ENCODE data around the gene GALNT12. TPM values are rescaled to one million over a fixed set of nuclear protein-coding genes. Genes with fewer than 3 reads are reported as not detected.

Gene GALNT12
- polyA plus RNA-seq, 3 donors, result 6.4 to 8.8 (median 8.6) TPM

GRCh38 chr9:98801561-98801960 is 5.9 kb upstream of the GALNT12 start:
- DNase-seq (ENCODE audit: low read depth in 3 of 3, low spot score in 2 of 3), result no peak

DNA sequence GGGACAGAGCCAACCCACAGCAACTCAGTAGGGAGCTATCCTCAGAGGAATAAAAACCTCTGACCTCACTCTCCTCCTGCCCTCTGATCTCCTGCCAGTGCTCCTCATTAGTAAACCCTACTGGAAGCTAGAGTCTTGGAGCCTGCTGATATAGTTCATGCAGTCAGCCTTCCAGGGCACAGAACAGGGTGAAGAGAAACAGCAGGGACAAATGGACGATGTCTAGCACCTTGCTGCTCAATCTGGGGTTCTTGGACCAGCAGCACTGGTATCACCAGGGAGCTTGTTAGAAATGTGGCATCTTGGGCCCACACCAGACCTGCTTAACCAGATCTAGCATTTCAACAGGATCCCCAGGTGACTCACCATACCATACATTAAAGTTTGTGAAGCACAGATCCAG is 5.5 kb upstream of the GALNT12 start:
- no peak for DNase-seq (ENCODE audit: low read depth in 3 of 3, low spot score in 2 of 3)

DNA sequence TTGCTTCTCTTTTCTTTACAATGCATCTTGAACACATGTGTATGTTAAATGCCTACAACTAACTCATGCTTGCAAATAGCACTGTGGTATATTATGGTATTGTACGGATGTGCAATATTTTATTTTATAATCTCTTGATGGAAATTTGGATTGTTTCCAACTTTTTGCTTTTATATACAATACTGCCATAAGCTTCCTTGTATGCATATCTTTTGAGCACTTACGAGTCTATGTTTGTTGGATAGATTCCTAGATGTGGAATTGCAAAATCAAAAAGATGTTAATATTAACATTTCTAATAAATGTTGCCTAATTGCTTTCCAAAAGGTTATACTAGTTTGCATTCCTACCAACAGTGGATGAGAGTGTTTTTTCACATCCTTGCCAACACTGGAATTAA is 3.4 kb upstream of the GALNT12 start:
- DNase-seq (ENCODE audit: low read depth in 3 of 3, low spot score in 2 of 3), result no peak

GRCh38 chr9:98805506-98806272 is 1.8 kb upstream of the GALNT12 start:
- no peak for DNase-seq (ENCODE audit: low read depth in 3 of 3, low spot score in 2 of 3)

DNA sequence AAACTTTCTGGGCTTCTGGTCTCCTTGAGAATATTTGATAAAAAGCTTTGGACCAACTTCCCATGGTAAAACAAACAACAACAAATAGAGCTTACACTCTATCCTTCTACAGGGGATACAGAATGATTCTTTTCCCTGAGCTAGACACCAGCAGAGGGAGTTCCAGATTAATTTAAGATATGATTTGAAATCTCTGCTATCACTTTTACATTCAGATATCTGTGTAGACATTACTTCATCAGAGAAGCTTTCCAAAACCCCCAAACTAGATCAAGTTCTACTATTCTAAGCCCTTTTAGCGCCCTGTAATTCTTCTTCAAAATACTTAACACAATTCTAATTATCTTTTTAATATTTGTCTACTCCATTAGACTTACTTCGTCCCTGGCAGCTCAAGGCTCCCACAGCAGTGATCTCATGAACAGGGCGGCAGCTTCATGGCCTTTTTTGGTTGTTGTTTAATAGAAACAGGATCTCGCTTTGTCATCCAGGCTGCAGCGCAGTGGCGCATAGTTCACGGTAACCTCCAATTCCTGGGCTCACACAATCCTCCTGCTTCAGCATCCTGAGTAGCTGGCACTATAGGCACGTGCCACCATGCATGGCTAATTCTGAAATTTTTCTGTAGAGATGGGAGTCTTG is 955 bp upstream of the GALNT12 start:
- DNase-seq (ENCODE audit: low read depth in 3 of 3, low spot score in 2 of 3), result no peak

- DNase-seq (ENCODE audit: low read depth in 3 of 3, low spot score in 2 of 3), result no peak
These were observed 335 bp downstream of the GALNT12 start for GRCh38 chr9:98807814-98808195.

DNA sequence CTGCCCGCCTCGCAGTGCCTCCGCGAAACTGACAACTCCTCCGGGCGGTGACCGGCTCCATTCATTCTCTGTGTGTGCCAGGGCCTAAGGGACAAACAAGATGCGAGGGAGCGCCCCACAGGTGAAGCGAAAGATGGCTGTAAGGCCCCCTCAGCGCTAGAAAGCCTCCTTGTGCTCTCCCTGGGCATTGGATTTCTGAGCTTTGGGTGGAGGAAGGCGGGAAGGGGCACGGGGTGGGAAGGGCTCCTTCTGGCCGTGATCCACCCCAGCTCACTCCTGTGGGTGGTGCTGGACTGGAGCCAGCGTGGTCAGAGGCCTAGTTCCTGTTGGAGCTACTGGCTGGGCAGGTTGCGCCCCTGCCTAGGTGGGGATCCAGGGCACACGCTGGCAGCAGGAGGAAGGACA is 943 bp downstream of the GALNT12 start:
- DNase-seq (ENCODE audit: low read depth in 3 of 3, low spot score in 2 of 3), result no peak

DNA sequence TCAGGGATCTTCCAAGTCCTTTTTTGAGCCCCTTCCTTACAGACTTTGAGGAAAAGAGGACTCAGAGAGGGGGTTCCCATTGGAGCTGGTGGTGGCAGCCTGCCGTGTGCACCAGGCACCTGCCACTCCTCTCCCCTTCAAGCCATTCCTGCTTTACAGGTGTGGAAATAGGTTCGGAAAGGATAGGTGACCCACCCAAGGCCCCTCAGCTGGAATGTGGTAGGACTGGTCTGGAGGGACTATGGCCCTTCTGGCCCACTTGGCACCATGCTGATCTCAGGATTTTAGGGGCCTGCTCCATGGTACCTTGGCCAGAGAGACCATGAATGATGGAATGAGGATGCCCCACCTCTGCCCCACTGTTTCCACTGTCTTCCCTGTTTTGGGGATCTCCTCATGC is 1.4 kb downstream of the GALNT12 start:
- DNase-seq (ENCODE audit: low read depth in 3 of 3, low spot score in 2 of 3), result no peak

DNA sequence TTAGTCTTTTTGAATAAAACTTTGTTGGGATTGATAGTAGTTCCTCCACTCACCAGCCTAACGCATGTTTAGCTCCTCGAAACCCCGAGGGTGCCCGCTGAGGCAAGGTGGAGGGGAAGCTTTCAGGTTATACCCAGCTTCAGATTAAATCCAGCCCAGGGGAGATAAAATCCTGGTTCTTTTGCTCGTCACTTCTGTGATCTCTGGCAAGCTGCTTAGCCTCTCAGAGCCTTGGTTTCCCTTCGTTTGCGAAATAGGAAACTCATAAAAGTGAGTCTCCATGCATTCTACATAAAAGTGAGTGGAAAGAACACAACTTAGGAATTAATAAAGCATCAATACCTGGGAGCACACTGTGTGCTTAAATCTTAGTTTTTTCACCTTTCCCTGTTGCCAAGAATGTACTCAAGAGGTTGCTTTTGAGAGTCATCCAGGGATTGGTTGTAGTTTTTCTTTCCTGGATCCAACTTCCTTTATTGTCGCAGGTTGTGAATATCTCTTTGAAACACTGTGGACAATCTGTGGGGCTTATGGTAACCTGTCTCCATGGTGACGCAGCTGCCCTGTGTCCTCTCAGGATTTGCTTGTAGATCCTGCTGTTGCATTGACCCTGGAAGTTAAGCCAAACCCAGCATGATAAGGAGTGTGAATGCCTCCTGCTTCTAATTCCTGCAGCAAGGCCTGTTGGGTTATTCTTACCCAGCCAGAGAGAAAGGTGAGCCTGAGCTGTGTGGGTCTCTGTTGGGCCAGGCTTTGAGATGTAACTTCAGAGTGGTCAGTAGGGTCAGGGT is 2.0 kb downstream of the GALNT12 start:
- DNase-seq (ENCODE audit: low read depth in 3 of 3, low spot score in 2 of 3), result no peak

- no peak for DNase-seq (ENCODE audit: low read depth in 3 of 3, low spot score in 2 of 3)
These were observed 2.8 kb downstream of the GALNT12 start for GRCh38 chr9:98810102-98810842.

- no peak for DNase-seq (ENCODE audit: low read depth in 3 of 3, low spot score in 2 of 3)
These were observed 3.7 kb downstream of the GALNT12 start for GRCh38 chr9:98811051-98811650.

GRCh38 chr9:98815391-98815951 is 8.0 kb downstream of the GALNT12 start:
- no peak for DNase-seq (ENCODE audit: low read depth in 3 of 3, low spot score in 2 of 3)

- DNase-seq (ENCODE audit: low read depth in 3 of 3, low spot score in 2 of 3), result no peak
These were observed 11.3 kb downstream of the GALNT12 start for GRCh38 chr9:98818764-98819163.

DNA sequence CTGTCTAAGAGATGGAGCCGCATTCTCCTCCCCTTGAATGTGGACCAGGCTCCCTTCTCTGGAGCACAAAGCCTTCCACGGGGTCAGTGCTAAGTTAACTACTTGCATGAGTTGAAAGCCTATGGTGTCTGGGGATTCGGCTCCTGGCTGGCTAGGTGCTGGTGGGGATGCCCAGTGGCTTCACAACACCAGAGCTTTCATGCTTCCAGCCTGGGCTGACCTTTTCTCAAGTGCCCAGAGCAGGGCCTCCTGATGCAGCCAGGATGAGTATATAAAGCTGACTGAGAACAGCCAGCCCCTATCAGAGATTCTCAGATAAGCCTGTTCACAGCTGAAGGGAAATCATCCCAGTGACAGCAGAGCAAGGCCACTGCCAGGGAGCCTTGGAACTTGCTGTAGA is 11.8 kb downstream of the GALNT12 start:
- DNase-seq (ENCODE audit: low read depth in 3 of 3, low spot score in 2 of 3), result no peak

GRCh38 chr9:98821831-98822230 is 14.4 kb downstream of the GALNT12 start:
- DNase-seq (ENCODE audit: low read depth in 3 of 3, low spot score in 2 of 3), result no peak

DNA sequence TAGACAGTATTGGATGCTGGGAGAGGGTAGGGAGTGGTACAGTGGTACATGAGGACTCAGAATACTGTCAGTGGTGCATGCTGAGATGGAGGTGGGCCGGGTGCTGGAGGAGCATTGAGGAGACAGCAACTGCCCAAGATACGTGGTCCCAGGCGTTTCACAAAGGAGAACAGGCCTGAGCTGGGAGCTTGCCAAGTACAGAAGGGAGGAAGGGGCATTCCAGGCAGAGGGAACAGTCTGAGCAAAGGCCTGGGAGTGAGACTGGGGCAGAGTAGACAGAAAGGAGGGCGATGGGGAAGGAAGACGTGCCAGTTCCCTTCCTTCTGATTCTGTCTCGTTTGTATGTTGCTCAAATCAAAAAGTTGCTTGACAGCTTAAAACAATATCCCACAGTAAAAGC is 15.2 kb downstream of the GALNT12 start:
- no peak for DNase-seq (ENCODE audit: low read depth in 3 of 3, low spot score in 2 of 3)

- no peak for DNase-seq (ENCODE audit: low read depth in 3 of 3, low spot score in 2 of 3)
These were observed 16.3 kb downstream of the GALNT12 start for GRCh38 chr9:98823666-98824334.

- DNase-seq (ENCODE audit: low read depth in 3 of 3, low spot score in 2 of 3), result no peak
These were observed 17.9 kb downstream of the GALNT12 start for GRCh38 chr9:98825414-98825813.

DNA sequence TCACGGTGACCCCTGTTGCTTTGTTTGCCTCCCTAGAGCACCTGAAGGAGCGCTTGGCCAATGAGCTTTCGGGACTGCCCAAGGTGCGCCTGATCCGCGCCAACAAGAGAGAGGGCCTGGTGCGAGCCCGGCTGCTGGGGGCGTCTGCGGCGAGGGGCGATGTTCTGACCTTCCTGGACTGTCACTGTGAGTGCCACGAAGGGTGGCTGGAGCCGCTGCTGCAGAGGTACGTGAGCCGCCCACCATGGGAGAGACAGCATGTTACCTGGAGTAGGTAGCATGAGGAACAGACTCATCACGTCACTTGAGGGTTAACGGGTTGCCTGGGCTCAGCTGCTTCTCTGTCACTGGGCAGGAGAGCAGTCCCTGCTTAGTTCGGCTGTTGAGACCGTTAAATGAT is 19.2 kb downstream of the GALNT12 start:
- DNase-seq (ENCODE audit: low read depth in 3 of 3, low spot score in 2 of 3), result no peak

- DNase-seq (ENCODE audit: low read depth in 3 of 3, low spot score in 2 of 3), result no peak
These were observed 22.3 kb downstream of the GALNT12 start for GRCh38 chr9:98829766-98830165.
